ENCODE results near the gene RIC8B.

DNA sequence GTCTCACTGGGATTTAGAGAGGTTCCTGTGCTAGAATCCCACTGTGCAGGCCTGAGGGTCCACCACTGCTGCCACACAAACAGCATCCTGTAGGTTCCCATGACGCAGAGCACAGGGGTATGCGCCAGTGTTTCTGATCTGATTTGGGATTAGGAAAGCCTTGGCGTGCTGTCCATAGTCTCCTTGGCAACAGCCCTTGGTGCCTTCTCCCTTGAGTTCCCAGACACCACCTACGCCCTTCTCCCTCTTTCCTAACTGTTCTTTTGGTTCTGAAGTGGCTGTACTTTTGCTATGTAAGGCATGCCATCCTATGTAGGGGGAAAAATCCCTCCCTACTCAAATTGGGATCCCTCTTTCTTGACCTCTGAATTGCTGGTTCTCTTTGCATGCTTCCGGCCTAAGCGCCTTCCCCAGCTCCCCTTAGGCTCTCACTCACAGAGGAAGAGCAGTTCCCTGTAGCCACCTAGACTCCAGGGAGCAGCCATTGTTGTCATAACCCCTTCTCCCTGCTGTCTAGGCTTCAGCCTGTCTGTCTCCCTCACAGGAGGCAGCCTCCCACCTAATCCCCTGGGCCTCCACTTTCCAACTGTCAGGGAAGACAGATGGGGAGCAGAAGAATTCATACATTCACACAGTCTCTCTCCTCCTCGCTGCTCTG, 14.8 kb upstream of the RIC8B start:
- no peak for TF ChIP-seq BHLHE40 (IDR thresholded peaks at IDR 0.05; ENCODE audit: borderline replicate concordance)
- no peak for TF ChIP-seq ZNF384 (IDR thresholded peaks at IDR 0.05)
- no peak for TF ChIP-seq FOXA1 (IDR thresholded peaks at IDR 0.05)
- no peak for TF ChIP-seq TARDBP (IDR thresholded peaks at IDR 0.05)
- no peak for TF ChIP-seq HDGF (IDR thresholded peaks at IDR 0.05; ENCODE audit: borderline replicate concordance)

All from HEK293T (cell line).